Activated CD4-positive, CD25-positive, alpha-beta regulatory T cell treated with anti-CD3 and anti-CD28 coated beads, Interleukin-2, amount 50 U/mL, for 24 hours (primary cell): ENCODE results near the gene REC8.
"Not testable (repeated sequence)": the region's sequence is repeated elsewhere in the genome, so short reads cannot be mapped to it uniquely, and the experiment has no call there.

Experiments used
- ATAC-seq, 2 donors: fragments of 150-1000 bp; cut with Tn5 transposase; one replicate each; pipeline ENCODE4 v1.10.0; 2021; ENCODE audit warnings: mild to moderate bottlenecking in 1 of 2, moderate library complexity in 1 of 2

Gene REC8

GRCh38 chr14:24184104-24184970 lies 12.5 kb downstream of the REC8 start:
- no peak for ATAC-seq

- no peak for ATAC-seq
Measured at GRCh38 chr14:24185026-24185425, 13.1 kb downstream of the REC8 start.

- ATAC-seq: no peak
Measured at GRCh38 chr14:24185741-24186140, 13.9 kb downstream of the REC8 start.

DNA sequence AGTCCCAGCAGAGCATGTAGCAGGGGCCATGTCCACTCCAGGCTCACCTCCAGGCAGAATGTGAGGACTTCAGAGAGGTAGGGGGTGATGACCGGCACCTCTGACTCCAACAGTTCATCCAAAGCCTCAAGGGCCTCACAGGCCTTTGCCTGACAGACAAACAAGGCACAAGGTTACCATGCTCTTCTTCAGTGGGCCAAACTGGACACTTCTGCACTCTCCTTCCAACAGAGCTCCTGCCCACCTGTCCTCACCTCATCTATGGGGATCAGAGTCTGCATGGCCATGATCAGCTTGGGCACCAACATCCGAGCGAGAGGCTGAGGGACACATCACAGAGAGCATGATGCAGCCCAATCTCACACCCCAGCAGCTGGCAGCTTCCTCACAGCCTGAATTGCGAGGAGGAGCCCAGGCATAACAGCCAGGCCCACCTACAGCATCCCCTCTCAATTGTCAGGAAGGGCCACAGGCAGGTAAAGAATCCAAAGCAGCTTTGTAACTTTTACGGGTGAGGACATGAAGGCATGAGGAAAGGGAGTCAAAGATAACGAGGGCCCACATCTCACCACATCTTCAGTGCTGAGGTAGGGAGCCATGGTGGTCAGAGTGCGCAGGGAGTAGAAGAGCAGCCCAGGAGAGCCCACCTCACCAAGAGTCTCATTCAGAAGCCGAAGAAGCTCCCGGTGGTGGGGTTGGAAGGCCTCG lies 15.1 kb downstream of the REC8 start:
- no peak for ATAC-seq

GRCh38 chr14:24187539-24187915 lies 15.6 kb downstream of the REC8 start:
- no peak for ATAC-seq

DNA sequence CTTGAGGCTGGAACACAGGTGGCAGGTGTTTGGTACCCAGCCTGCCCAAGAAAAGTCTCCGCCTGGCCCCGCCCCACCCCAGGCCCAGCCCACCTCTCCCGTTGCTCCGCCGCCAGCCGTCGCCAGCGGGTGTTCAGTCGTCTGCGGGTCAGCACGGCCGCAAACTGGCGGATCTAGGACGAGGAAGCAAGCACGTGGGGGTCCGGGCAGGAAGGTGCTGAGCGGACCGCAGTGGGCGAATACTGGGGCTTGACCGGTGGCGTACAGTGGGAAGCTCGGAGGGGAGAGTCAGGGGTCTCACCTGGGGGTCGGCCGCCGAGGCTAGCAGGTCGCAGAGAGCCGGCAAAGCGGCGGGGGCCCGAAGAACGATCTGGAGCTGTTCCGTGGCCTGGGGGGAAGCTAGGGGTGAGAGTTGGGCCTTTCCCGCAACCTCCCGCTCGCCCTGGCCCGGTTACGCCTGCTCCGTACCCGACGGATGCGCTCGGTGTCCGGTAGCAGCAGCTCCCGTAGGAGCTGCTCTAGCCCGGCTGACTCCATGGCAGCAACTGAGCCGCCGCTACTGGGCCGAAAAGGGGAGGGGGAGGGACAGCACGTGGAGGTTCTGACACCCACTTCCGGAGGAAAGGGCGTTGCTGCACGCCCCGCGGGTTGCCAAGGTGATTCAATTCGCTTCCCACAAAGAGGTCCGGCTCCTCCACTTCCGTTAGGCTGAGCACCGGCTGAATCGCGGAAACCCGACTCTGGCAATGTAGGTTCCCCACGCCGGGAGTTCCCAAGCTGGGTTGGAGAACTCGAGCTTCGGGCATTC lies 16.6 kb downstream of the REC8 start, which contains the start of gene IPO4:
Gene IPO4 (minus strand): TSS at position 566 of the 808 bp plus-strand sequence. CDS start 29 bp downstream, at position 537.
- ATAC-seq: peak; percentile 93 to 94

- ATAC-seq: no peak
Measured at GRCh38 chr14:24189059-24189375, 17.1 kb downstream of the REC8 start.

- ATAC-seq: no peak
Measured at GRCh38 chr14:24189460-24189859, 17.6 kb downstream of the REC8 start.

DNA sequence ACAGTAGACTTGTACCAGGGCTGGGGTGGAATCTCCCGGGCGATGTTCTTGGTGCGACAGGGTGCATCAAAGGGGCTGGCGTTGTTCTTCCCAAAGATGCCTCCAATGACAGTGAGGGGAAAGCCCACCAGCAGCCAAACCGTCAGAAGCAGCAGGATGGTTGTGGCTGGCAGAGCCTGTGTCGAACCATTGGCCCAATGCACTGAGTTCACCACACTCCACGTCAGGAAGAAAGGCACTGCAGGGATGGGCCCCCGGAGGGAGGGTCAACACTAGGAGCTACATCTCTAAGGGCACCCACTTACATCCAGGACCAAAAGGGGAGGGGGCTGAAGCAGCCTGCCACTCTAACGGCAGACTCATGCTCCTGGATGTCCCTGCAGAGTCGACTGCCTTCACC lies 18.5 kb downstream of the REC8 start:
- ATAC-seq: no peak

- no peak for ATAC-seq
Measured at GRCh38 chr14:24192933-24193332, 21.1 kb downstream of the REC8 start.

GRCh38 chr14:24194186-24194872 lies 22.4 kb downstream of the REC8 start:
- ATAC-seq: no peak

DNA sequence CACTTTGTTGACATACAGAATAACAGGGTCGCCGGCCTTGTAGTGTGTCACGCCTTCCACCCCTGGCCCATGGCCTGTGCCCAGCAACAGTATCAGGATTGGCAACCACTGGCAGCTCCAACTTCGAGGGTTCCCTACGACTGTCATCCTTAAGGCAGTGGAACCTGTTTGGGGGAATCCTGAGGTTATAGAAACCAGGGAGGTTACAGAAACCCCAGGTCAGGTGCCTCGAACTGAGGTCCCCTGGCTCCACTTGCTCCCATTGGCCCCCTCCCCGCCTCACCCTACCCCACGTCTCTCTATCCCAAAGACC lies 22.9 kb downstream of the REC8 start:
- no peak for ATAC-seq

- ATAC-seq: peak; percentile 93 to 97
Measured at GRCh38 chr14:24195186-24196070, 23.5 kb downstream of the REC8 start, which contains the start of gene TM9SF1. TSS of gene TM9SF1 (minus strand) at chr14:24195441. CDS start at chr14:24195019, 422 bp downstream.

GRCh38 chr14:24196071-24197055 lies 24.5 kb downstream of the REC8 start:
- ATAC-seq: no peak

DNA sequence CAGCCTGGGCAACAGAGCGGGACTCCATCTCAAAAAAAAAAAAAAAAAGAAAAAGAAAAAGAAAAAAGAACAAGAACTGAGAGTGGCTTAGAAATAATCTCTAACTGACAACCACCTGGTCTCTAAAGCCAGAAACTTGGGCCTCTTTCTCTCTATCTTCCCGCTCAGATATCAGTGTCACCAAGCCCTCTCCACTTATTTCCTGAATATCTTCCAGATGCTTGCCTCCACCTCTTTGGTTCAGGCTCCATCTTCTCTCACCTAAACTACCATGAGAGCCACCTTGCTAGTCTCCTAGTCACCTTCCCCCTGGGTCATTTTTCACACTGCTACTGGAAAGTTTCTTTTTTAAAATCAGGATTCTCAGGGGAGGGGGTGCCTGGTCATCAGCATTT lies 25.2 kb downstream of the REC8 start:
- ATAC-seq: no peak

DNA sequence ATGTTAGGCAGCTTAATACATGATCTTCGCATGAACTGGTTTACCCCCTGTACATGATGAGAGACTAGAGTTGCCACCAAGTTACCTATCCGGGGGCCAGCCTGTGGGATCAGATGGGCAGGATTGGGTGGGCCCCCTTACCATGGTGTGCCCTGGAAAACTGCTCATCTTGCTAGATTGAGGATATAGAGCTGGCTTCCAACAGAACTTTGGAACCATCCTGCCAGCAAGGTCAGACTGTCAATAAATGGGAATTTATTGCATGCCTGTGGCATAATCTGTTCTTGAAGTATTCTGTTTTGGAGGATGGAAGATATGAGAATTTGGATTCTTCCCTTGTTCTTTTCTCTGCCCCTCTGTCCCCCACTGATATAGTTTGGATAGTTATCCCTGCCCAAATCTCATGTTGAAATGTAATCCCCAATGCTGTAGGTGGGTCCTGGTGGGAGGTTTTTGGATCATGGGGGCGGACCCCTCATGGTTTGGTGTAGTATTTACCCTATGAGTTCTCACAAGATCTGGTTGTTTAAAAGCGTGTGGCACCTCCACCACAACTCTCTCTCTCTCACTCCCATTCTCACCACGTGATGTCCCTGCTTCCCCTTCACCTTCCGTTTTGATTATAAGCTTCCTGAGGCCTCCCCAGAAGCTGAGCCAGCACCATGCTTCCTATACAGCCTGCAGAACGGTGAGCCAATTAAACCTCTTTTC lies 27.1 kb downstream of the REC8 start:
- ATAC-seq: no peak

- ATAC-seq: not testable (repeated sequence)
Measured at GRCh38 chr14:24202538-24202937, 30.7 kb downstream of the REC8 start.

- not testable (repeated sequence) for ATAC-seq
Measured at GRCh38 chr14:24203249-24203886, 31.5 kb downstream of the REC8 start.
